Measurements from ENCODE around the gene PRDM16. TPM values are rescaled to one million over a fixed set of nuclear protein-coding genes. Genes with fewer than 3 reads are reported as not detected.

The PRDM16 gene
- total RNA-seq, 1 experiment from 2014 or later = 1.4 TPM

- Histone ChIP-seq H3K27me3 (no peaks in the 10 kb centered on the region), H3K4me3 (no peak overlapping the region)
These were observed 303.3 kb downstream of the PRDM16 start for GRCh38 chr1:3372317-3372716.

GRCh38 chr1:3373175-3373574 lies 304.2 kb downstream of the PRDM16 start:
- Histone ChIP-seq H3K36me3 (no peaks in the 10 kb centered on the region), H3K9me3 (replicated peaks) (no peaks in the 10 kb centered on the region), H3K27ac (no peak overlapping the region), H3K27me3 (no peaks in the 10 kb centered on the region), H3K4me3 (no peak overlapping the region), H3K4me1 (peaks cover 23% of the 10 kb centered on the region)
- no peak for DNase-seq

More at GRCh38 chr1:3372317-3372716, 303.3 kb downstream of the PRDM16 start:
- Histone ChIP-seq H3K36me3 (no peaks in the 10 kb centered on the region), H3K9me3 (replicated peaks) (no peaks in the 10 kb centered on the region), H3K4me1 (peaks cover 31% of the 10 kb centered on the region), H3K27ac (no peak overlapping the region)
- no peak for DNase-seq

GRCh38 chr1:3373700-3374405 lies 304.9 kb downstream of the PRDM16 start:
- no peak overlapping the region for H3K27ac ChIP-seq
- H3K9me3 ChIP-seq (replicated peaks) = no peaks in the 10 kb centered on the region
- no peak overlapping the region for H3K4me3 ChIP-seq
- H3K27me3 ChIP-seq = no peaks in the 10 kb centered on the region
- H3K4me1 ChIP-seq = peaks cover 16% of the 10 kb centered on the region
- no peaks in the 10 kb centered on the region for H3K36me3 ChIP-seq
- DNase-seq = no peak

- H3K27ac ChIP-seq = no peak overlapping the region
- peaks cover 4% of the 10 kb centered on the region for H3K4me1 ChIP-seq
- no peaks in the 10 kb centered on the region for H3K9me3 ChIP-seq (replicated peaks)
- H3K36me3 ChIP-seq = no peaks in the 10 kb centered on the region
- no peak overlapping the region for H3K4me3 ChIP-seq
- no peak for DNase-seq
- H3K27me3 ChIP-seq = no peaks in the 10 kb centered on the region
These were observed 306.2 kb downstream of the PRDM16 start for GRCh38 chr1:3375245-3375644.

GRCh38 chr1:3377166-3377565 lies 308.2 kb downstream of the PRDM16 start:
- Histone ChIP-seq H3K27ac (no peak overlapping the region), H3K4me1 (no peaks in the 10 kb centered on the region), H3K36me3 (no peaks in the 10 kb centered on the region), H3K9me3 (replicated peaks) (no peaks in the 10 kb centered on the region), H3K4me3 (no peak overlapping the region), H3K27me3 (no peaks in the 10 kb centered on the region)
- DNase-seq = no peak

GRCh38 chr1:3377604-3378279 lies 308.7 kb downstream of the PRDM16 start:
- H3K36me3 ChIP-seq = no peaks in the 10 kb centered on the region
- H3K4me1 ChIP-seq = no peaks in the 10 kb centered on the region
- H3K9me3 ChIP-seq (replicated peaks) = no peaks in the 10 kb centered on the region
- no peak overlapping the region for H3K4me3 ChIP-seq
- no peak overlapping the region for H3K27ac ChIP-seq
- no peak for DNase-seq
- H3K27me3 ChIP-seq = no peaks in the 10 kb centered on the region

GRCh38 chr1:3378411-3379208 lies 309.6 kb downstream of the PRDM16 start:
- no peaks in the 10 kb centered on the region for H3K27me3 ChIP-seq
- H3K27ac ChIP-seq = no peak overlapping the region
- no peaks in the 10 kb centered on the region for H3K4me1 ChIP-seq
- no peaks in the 10 kb centered on the region for H3K36me3 ChIP-seq
- no peak overlapping the region for H3K4me3 ChIP-seq
- no peaks in the 10 kb centered on the region for H3K9me3 ChIP-seq (replicated peaks)
- no peak for DNase-seq

GRCh38 chr1:3379934-3380333 lies 310.9 kb downstream of the PRDM16 start:
- Histone ChIP-seq H3K27ac (no peak overlapping the region), H3K36me3 (no peaks in the 10 kb centered on the region), H3K4me3 (no peak overlapping the region), H3K4me1 (no peaks in the 10 kb centered on the region), H3K9me3 (replicated peaks) (no peaks in the 10 kb centered on the region), H3K27me3 (no peaks in the 10 kb centered on the region)
- no peak for DNase-seq

- no peaks in the 10 kb centered on the region for H3K27me3 ChIP-seq
These were observed 311.5 kb downstream of the PRDM16 start for GRCh38 chr1:3380469-3380868.

GRCh38 chr1:3381901-3382300 lies 312.9 kb downstream of the PRDM16 start:
- Histone ChIP-seq H3K9me3 (replicated peaks) (no peaks in the 10 kb centered on the region), H3K36me3 (no peaks in the 10 kb centered on the region), H3K27ac (no peak overlapping the region), H3K4me1 (no peaks in the 10 kb centered on the region), H3K27me3 (no peaks in the 10 kb centered on the region), H3K4me3 (no peak overlapping the region)
- DNase-seq = no peak

More at GRCh38 chr1:3380469-3380868, 311.5 kb downstream of the PRDM16 start:
- no peaks in the 10 kb centered on the region for H3K36me3 ChIP-seq
- no peaks in the 10 kb centered on the region for H3K9me3 ChIP-seq (replicated peaks)
- H3K27ac ChIP-seq = no peak overlapping the region
- DNase-seq = no peak
- no peak overlapping the region for H3K4me3 ChIP-seq
- H3K4me1 ChIP-seq = no peaks in the 10 kb centered on the region

GRCh38 chr1:3382326-3383057 lies 313.5 kb downstream of the PRDM16 start:
- Histone ChIP-seq H3K36me3 (no peaks in the 10 kb centered on the region), H3K4me3 (no peak overlapping the region), H3K27me3 (no peaks in the 10 kb centered on the region), H3K9me3 (replicated peaks) (no peaks in the 10 kb centered on the region), H3K27ac (no peak overlapping the region), H3K4me1 (no peaks in the 10 kb centered on the region)
- no peak for DNase-seq

GRCh38 chr1:3383679-3384078 lies 314.7 kb downstream of the PRDM16 start:
- no peaks in the 10 kb centered on the region for H3K27me3 ChIP-seq
- no peak overlapping the region for H3K27ac ChIP-seq
- no peaks in the 10 kb centered on the region for H3K36me3 ChIP-seq
- no peaks in the 10 kb centered on the region for H3K9me3 ChIP-seq (replicated peaks)
- no peak overlapping the region for H3K4me3 ChIP-seq
- DNase-seq = no peak
- H3K4me1 ChIP-seq = no peaks in the 10 kb centered on the region

- DNase-seq = no peak
- no peak overlapping the region for H3K4me3 ChIP-seq
- H3K36me3 ChIP-seq = no peaks in the 10 kb centered on the region
- H3K4me1 ChIP-seq = no peaks in the 10 kb centered on the region
- H3K27me3 ChIP-seq = no peaks in the 10 kb centered on the region
- no peak overlapping the region for H3K27ac ChIP-seq
- no peaks in the 10 kb centered on the region for H3K9me3 ChIP-seq (replicated peaks)
These were observed 315.4 kb downstream of the PRDM16 start for GRCh38 chr1:3384407-3384806.

GRCh38 chr1:3386205-3387002 lies 317.4 kb downstream of the PRDM16 start:
- DNase-seq = no peak
- H3K4me1 ChIP-seq = no peaks in the 10 kb centered on the region
- H3K4me3 ChIP-seq = no peak overlapping the region
- no peaks in the 10 kb centered on the region for H3K9me3 ChIP-seq (replicated peaks)
- no peaks in the 10 kb centered on the region for H3K36me3 ChIP-seq
- no peak overlapping the region for H3K27ac ChIP-seq
- no peaks in the 10 kb centered on the region for H3K27me3 ChIP-seq
